SKM-1 treated with dmso at 0.1 percent for 144 hours (cell line): ENCODE measurements around the gene TWSG1.
"Not testable (repeated sequence)": the region's sequence is repeated elsewhere in the genome, so short reads cannot be mapped to it uniquely, and the experiment has no call there.

Experiments used
- DNase-seq: peaks from one replicate; lab custom pipeline; 2025; ENCODE audit not compliant: unreplicated experiment; lab: John Stamatoyannopoulos, UW

TWSG1 gene

DNA sequence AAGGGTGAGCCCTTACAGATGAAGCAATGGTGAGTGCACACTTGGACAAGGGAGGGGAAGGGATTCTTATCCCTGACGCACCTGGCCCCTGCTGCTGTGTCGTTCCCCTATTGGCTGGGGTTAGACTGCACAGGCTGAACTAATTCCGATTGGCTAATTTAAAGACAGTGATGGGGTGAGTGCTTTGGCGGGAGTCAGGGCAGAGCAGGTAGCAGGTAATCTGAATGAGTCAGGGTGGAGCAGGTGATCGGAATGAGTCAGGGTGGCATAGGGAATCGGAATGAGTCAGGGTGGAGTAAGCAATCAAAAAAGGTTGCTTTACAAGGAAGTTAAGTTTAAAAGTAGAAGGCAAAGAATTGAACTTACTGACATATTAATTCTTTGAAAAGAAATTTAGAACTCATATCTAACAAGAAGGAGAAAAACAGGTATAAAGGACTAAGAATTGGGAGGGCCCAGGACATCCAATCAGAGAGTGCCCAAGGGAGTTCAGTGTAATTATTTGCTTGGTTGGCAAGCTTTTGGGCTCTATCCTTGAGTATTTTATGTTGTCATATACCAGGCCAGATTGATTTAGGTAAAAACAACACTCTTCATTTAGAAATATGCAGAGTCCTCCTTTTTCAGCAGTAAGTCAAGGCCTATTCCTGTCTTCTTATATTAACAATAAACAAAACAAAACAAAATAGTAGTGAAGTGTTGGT lies 88.4 kb downstream of the TWSG1 start:
- no peak for DNase-seq

DNA sequence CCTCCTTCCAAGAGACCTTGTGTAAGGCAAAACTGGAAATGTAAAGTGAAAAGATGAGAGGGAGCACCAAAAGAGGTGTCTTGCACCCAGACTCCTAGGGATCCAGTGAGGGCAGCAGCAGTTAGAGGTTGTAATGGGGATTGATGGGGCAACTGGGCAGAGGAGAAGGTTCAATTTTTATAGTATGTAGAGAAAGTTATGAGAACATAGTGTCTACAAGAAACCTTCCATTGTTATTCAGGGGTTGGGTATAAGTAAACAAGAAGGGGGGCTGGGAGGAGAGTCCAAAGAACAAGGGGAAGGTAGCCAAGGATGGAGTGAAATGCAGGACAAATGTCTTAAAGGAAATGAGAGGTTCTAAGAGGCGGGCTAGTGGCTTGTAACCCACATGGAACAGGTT lies 89.1 kb downstream of the TWSG1 start:
- DNase-seq: not testable (repeated sequence)

DNA sequence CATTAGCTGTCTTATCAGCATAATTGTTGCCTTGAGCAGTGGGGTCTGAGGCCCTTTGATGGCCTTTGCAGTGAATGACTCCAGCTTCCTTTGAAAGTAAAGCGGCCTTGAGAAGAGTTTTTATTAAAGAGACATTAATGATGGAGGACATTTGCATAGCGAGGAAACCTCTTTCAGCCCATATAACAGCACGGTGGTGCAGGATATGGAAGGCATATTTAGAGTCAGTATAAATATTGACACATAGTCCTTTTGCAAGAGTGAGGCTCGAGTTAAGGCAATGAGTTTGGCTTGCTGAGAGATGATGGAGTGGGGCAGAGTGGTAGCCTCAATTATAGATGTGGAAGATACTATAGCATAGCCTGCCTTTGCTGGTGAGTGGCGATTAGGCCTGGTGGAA lies 89.7 kb downstream of the TWSG1 start:
- DNase-seq: not testable (repeated sequence)

DNA sequence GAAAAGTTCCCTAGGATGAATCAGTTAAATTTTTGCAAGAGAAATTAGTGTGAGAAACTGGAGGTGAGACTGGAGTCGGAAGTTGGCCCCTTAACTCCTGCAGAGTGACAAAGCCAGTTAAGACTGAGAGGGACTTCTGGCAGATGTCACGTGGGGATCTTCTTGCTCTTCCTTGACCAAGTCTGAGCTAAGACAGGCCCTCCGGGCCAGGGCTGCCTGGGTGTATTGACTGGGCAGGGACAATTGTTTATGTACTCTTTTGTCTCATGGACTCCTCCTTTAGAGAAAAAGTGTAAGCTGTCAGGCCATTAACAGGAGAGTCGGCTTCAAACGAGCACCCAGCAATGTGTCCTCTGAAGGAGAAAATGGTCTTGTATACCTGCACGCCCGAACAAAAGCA lies 92.2 kb downstream of the TWSG1 start:
- DNase-seq: no peak

DNA sequence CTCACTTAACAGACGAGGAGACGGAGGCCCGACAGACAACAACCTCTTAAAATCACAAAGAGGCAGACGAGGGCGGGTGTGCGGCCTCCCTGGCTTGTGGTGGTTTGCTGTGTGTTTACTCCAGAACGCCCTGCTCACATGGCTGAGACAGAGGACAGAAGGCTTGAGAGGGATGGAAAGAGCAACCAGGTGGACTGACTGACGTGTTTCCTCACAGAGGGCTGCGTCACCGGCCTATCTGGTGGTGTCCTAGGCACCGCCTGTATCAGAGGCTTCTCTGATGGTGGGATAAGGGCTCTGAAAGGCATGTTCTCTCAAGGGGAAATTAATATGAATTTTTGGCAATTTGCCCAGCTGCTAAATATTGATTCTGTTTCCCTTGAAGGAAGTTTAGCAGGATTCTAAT lies 93.7 kb downstream of the TWSG1 start:
- no peak for DNase-seq

DNA sequence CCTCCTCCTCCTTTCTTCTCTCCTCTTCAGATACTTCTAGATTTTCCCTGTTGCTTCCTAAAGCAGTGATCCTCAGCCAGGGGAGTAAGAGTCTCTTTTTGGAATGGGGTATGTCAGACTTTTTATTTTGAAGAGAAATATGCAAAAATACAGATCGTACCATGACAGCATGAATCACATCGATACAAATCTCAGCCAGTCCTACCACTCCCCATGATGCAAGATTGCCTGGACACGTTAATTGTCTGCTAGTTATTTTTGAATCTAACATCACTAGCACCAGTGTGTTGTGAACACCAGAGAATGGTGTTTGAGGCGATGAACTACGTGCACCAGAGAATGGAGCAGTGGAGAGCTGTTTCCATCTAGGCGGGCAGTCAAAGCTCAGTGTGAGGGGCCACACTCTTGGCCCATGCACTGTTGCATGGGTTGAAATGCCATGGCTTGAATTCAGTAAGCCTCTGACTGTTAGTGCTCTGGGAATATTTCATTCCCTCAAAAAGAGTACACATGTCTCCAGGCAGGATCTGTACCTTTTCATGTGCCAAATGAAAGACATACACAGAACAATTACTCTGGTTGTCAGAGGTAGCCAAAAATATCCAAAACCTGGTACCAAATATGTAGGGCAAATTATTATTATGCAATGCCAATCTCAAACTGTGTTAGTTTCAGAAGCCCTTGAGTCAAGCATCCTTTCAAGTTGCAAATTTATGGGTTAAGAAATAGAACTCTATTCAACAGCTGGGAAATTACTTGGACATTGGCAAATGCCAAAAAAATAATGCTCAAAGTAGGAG lies 94.5 kb downstream of the TWSG1 start:
- no peak for DNase-seq

DNA sequence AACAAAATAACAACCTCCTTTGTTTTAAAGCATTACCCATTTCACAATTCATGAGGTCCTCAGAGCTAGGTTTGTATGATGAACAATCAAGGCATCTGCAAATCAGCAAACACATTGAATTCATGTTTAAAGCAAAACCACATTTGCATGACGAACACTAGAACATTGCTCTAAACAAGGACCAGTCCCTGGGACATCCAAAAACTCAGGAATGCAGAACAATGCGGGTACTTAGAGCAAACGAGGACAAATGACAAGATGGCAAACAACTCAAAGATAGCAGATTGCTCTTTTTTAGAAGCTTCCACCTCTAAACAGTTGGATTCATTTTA lies 95.1 kb downstream of the TWSG1 start:
- DNase-seq: no peak

DNA sequence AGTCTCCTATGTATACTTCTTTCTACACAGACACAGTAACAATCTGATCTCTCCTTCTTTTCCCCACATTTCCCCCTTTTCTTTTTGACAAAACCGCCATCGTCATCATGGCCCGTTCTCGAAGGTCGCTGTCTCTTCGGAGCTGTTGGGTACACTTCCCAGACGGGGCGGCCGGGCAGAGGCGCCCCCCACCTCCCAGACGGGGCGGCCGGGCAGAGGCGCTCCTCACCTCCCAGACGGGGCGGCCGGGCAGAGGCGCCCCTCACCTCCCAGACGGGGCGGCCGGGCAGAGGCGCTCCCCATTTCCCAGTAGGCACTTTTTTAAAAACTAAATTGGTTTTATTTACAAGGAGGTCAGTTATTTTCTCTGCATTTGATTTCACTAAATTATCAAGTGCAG lies 95.7 kb downstream of the TWSG1 start:
- DNase-seq: not testable (repeated sequence)

DNA sequence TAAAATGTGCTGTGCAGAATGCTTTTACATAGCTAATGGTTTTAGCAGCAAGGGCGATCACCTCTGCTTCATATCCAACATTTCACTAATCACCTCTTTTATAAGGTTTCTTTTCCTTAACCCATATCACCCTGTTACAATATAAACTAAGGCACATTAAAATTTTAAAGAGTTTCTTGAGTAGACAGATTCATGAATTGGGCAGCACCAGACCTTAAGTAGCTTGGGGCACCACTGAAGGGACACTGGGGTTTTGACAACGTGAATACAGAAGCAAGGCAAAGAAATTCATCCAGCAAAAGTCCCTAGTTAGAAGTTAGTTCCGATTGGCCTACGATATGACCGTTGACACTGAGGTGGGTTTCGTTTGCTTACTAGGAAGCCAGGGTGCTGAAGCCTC lies 96.7 kb downstream of the TWSG1 start:
- DNase-seq: no peak

DNA sequence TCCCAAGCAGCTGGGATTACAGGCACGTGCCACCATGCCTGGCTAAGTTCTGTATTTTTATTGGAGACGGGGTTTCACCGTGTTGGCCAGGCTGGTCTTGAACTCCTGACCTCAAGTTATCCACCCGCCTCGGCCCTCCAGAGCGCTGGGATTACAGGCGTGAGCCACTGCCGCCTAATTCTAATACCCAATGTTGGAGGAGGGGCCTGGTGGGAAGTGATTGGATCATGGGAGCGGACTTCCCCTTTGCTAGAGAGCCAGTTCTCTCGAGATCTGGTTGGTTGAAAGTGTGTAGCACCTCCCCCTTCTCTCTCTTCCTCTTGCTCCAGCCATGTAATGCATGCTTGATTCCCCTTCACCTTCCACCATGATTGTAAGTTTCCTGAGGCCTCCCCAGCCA lies 98.5 kb downstream of the TWSG1 start:
- DNase-seq: not testable (repeated sequence)

DNA sequence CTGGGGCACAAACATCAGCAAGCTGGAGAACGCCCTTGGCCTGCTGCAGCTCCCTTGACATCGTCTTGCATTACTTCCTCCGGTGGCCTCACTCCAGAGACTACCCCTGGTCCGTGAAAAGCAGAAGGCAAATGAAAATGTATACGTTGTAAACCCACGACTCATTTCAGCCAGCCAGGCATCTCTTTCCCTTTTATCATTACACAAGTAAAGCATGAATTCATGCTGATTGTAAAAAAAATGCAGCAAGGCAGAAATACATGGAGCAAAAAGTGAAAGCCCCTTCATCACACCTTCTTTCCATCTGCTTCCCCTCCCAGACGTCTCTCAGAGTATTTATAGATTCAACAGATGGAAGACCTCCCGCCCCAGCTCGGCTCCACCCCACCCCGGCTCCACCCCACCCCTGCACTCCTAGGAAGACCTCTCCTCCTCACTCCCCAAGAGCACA lies 99.1 kb downstream of the TWSG1 start:
- DNase-seq: peak; percentile 2

DNA sequence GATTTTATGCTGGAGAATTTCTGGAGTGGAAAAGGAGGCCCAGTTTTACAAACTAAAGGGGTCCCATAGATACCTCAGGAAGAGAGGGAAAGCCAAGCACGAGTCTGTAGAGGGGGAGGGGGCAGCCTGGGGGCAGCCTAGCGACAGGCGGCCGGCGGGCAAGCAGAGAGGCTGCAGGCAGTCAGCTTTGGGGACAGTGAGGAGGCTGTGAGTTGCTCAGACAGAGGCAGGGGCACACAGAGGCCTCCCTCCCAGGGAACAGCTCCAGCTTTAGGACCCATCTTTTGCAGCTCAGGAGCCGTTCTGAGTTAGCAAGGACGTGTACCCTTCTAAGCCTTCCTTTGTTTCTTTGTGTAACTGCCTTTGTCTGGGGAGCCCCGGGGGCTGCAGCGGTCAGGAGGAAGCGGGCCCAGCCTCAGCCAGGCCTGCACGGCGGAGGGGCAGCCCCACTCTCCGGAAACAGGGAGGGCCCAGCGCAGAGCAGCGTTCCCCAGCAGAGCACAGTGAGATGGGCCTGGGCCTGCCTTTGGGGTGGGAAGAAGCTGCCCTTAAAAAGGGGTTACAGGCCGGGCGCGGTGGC lies 99.6 kb downstream of the TWSG1 start:
- no peak for DNase-seq

DNA sequence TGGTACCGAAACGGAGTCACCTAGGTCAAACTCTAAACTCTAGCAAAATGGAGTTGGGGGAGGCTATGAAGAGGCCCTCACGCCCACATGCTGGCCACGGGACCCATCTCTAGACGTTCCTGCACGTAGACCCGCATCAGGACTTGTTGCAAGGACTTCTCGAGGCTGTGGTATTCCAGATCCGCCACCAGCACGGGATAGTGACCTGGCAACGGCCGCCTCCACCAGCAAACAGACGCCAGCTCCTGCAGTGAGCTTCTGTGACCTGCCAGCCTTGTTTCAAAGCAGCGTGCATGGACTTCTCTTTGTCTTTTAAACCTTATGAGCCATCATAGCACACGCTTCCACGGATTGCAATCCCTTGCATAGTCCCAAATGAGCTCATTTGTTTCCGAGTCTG lies 100.5 kb downstream of the TWSG1 start:
- DNase-seq: no peak

DNA sequence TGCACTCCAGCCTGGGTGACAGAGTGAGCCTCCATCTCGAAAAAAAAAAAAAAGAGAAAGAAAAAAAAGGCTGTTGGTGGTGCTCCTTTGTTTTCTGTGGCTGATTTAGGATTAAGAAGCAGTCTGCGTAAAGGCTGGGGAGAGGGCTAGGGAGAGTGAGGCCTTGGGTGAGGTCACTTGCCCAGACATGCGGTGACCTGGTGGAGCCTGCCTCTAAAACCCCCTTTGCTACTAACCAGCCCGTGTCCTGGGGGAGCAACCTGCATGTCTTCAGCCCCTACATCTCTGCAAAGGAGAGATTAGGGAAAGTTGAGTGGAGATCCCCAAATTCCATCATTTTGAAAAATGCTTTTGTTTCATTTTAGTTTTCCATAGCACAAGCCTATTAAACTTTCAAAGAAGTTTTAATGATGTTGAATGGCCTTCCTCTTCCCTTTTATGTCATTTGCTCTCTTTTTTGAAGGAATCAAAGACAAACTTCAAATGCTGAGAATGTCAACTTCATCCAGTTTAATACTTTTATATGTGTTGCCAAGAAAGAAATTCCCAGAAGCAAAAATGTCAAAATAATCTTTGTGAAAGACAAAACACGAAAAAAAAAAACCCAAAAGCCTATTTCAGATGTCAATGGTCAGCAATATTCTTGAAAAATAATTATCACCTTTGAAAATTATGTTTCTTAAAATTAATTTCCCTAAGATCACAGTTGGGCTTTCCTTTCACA lies 101.8 kb downstream of the TWSG1 start:
- no peak for DNase-seq

DNA sequence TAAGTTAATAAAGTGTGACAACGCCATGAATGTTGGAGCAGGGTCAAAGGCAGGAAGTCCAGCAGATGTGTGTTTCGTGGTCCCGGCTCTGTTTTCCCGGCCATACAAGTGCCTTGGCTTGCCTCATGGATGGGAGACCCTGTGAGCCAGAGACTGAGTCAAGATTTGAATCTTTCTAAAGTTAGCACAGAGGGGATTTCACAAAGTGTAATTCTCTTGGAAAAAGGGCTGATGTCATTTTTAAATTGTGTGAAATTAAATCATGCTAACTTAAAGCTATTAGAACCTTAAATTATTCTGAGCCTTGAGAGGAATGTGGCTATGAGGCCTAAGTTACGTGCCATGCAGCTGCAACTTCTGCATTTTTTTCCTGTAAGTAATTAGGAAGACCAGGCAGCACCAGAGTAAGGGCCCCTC lies 102.5 kb downstream of the TWSG1 start:
- no peak for DNase-seq

DNA sequence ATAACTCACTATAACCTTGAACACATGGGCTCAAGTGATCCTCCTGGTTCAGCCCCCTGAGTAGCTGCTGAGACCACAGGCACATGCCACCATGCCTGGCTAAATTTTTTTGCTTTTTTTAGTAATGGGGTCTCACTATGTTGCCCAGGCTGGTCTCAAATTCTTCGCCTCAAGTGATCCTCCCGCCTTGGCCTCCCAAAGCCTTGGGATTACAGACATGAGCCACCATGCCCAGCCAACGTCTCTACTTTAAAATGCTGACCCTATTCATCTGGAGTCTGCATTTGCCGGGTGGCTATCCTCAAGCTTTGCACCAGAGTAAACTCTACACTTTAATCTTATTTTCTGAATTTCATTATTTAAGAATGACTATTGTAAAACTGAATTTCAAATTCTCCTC lies 103.1 kb downstream of the TWSG1 start:
- no peak for DNase-seq

DNA sequence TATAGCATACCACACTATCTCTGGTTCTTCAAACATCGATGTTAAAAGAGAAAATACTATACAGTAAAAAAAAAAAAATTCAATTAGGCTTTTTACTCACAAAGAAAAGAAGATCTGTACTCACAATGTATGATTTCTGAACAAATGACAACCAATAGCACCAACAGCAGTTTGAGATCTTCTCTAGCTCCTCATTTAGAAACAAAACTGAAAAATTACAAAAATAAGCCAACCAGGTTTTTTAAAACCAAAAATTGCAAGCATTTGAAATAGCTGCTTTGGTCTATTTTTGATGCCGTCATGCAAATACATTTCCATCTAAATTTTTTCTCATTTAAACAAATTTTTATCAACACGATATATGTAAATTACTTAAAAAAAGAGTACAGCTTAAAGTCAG lies 106.5 kb downstream of the TWSG1 start:
- no peak for DNase-seq

DNA sequence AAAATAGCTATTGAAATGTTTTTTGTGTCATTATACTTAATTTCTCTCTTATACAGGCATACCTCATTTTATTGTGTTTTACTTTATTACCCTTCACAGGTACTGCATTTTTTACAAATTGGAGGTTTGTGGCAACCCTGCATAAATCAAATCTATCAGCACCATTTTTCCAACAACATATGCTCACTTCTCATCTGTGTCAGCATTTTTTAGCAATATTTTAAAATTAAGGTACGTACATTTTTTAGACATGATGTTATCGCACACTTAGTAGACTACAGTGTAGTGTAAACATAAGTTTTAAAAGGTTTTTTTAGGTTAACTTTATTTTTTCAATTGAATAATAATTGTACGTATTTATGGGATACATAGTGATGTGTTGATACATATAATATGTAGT lies 110.0 kb downstream of the TWSG1 start:
- DNase-seq: no peak

DNA sequence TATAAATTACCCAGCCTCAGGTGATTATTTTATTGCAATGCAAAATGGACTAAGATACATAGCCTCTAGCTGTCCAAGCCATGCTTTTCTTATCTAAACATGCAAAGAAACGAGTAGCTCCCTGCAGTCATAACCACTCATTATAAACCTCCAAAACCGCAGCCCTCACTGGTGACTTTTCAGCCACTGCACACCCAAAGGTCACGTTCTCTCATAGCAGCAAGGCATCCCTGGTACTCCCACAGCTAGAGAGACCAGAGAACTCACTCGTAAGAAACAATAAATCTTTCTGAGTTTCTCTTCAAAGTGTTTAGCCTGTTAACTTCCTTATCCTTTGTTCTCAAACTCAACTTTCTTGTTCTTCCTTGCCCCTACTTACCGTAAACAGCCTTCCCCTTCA lies 112.3 kb downstream of the TWSG1 start:
- no peak for DNase-seq

DNA sequence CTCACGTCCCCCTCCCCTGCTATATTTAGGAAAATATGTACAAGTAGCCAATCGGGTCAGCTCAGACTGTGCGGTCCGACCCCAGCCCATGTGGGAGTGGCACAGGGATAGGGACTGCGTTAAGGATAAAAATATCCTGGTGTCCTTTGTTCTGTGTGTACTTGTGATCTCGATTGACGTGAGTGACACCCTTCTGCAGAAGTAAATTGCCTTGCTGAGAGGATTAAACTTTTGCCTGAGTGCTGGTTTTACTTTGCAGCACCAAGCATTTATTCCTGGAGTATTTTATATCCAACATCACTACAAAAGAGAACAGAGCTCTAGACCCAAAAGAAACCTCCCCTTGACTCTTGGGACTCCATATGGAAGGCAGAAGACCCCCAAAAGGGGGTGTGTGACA lies 112.8 kb downstream of the TWSG1 start:
- DNase-seq: no peak

DNA sequence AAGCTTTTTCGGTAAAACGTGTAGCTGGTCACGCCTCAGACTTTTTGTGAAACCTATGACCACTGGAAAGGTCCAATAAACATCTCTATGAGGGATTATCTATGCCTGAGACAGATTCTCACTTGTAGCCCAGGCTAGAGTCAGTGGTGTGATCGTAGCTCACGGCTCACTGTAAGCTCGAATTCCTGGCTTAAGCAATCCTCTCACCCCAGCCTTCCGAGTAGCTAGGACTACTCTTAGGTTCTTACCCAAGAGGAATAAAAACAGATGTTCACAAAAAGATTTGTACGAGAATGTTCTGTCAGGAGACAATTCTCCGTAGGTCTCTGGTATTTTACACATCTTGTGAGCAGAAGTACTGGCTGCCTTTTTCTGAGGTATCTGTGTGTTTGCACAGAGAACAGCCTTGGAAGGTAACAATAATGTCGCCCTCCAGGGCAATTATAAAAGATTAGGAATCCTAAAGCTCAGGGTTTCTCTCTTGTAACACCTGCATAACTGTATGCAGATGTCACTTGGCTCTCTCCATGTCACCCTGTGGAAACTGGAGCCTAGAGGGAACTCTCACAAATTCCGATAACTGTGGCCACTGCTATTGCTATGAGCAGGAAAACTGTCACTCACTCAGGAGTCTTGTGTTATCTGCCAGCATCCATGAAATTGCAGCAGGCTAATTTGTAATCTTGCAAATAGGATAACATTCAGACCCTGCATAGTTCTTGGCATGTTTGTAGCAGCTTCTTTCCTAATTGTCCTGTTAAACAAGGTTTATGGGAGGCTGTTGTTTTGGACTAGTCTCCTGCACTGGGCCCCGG lies 115.2 kb downstream of the TWSG1 start:
- no peak for DNase-seq
